Bronchial epithelial cell (primary cell): ENCODE data around the gene GPATCH4. TPM values are rescaled to one million over a fixed set of nuclear protein-coding genes. Genes with fewer than 3 reads are reported as not detected.

ENCODE experiments used
- DNase-seq: peaks from one replicate; pipeline ENCODE4 v3.0.0-alpha.2; 2010; ENCODE audit warnings: low read depth
- FAIRE-seq: peaks from 2 replicates; lab custom pipeline; 2011; peaks lifted over from hg19 to GRCh38; lab: Jason Lieb, UNC
- H3K27me3 ChIP-seq: 2 replicates; pipeline ENCODE4 v1.5.1; 2011; ENCODE audit warnings: low read length; ENCODE audit not compliant: control insufficient read depth, insufficient read depth
- H3K36me3 ChIP-seq: 2 replicates; pipeline ENCODE4 v1.5.1; 2011; ENCODE audit warnings: low read length; ENCODE audit not compliant: control insufficient read depth, insufficient read depth
- H3K4me3 ChIP-seq: 2 replicates; pipeline ENCODE4 v1.5.1; 2011; ENCODE audit warnings: mild to moderate bottlenecking, low read depth, low read length, control low read depth
- total RNA-seq: library from RNA; depleted of rRNA; stranded (reverse); fragments of >200 nt; gene quantifications from 2 replicates; pipeline ENCODE4 v1.2.1, GENCODE V29; 2014
- TF ChIP-seq, protein P1 (sequence below): IDR thresholded peaks from 2 replicates; pipeline ENCODE4 v1.5.1; 2011; ENCODE audit warnings: mild to moderate bottlenecking, moderate library complexity, low read length, control low read depth, inconsistent platforms; ENCODE audit not compliant: insufficient read depth, severe bottlenecking

The GPATCH4 gene
- total RNA-seq, 1 donor from 2014 or later, result 29.2 TPM

DNA sequence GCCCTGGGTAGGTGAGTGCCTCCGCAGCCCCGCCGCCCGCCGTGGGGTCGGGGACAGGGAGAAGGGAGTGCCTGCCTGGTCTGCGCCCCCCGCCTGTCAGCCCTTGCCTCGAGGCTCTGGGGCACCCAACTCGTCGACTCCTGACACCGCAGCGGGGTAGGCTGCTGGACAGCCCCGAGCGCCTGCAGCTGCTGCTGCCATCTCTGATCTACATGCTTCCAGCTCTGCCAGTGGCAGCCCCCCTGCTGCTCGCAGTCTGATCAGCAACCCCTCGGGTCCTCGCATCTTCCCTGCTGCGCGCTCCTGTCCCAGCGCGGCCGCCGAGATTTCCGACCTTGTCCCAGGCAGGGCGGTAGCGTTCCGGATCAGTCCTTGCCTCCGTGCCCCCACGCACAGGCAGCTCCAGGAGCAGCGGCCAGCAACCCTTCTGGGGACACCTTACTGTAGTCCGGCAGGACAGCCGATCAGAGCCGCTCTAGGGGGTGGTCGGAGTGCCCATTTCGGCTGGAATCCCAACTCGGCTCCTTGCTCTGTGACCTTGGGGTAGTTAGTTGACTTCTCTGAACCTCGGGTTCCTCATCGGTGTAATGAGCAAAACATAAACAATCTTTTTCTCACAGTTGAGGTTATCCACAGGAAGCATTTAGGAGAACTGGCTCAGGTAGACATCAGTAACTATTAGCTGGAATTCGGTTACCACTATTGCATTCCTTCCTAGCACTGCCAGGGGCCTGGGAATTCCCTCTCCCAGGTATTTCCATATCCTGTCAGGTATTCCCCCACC is 41.2 kb upstream of the GPATCH4 start:
- Histone ChIP-seq H3K36me3 (no peaks in the 10 kb centered on the region), H3K4me3 (no peak overlapping the region), H3K27me3 (peaks cover 71% of the 10 kb centered on the region)
- no peak for FAIRE-seq
- no peak for DNase-seq
- TF ChIP-seq, protein P1, sequence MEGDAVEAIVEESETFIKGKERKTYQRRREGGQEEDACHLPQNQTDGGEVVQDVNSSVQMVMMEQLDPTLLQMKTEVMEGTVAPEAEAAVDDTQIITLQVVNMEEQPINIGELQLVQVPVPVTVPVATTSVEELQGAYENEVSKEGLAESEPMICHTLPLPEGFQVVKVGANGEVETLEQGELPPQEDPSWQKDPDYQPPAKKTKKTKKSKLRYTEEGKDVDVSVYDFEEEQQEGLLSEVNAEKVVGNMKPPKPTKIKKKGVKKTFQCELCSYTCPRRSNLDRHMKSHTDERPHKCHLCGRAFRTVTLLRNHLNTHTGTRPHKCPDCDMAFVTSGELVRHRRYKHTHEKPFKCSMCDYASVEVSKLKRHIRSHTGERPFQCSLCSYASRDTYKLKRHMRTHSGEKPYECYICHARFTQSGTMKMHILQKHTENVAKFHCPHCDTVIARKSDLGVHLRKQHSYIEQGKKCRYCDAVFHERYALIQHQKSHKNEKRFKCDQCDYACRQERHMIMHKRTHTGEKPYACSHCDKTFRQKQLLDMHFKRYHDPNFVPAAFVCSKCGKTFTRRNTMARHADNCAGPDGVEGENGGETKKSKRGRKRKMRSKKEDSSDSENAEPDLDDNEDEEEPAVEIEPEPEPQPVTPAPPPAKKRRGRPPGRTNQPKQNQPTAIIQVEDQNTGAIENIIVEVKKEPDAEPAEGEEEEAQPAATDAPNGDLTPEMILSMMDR, result no peak

DNA sequence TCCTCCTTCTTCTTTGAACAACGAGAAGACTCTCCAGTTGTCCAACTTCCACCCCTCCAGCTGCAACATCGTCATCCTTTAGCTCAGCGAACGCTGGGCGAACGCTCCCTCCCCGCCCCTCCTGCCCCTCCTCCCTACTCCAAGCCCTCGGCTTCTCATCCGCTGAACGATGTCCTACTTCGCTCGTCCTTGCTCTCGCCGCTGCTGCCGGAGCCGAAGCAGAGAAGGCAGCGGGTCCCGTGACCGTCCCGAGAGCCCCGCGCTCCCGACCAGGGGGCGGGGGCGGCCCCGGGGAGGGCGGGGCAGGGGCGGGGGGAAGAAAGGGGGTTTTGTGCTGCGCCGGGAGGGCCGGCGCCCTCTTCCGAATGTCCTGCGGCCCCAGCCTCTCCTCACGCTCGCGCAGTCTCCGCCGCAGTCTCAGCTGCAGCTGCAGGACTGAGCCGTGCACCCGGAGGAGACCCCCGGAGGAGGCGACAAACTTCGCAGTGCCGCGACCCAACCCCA is 40.5 kb upstream of the GPATCH4 start, which contains the start of gene BCAN:
TSS of gene BCAN (plus strand) at position 357 of the 504 bp plus-strand sequence. CDS start 3,938 bp downstream, outside the sequence.
- no peak within 1 kb of the TSS for H3K4me3 ChIP-seq
- no peaks in the 10 kb centered on the region for H3K36me3 ChIP-seq
- DNase-seq (no peak), FAIRE-seq (no peak)
- H3K27me3 ChIP-seq, result peaks cover 68% of the 10 kb centered on the region
- TF ChIP-seq, protein P1, result no peak

DNA sequence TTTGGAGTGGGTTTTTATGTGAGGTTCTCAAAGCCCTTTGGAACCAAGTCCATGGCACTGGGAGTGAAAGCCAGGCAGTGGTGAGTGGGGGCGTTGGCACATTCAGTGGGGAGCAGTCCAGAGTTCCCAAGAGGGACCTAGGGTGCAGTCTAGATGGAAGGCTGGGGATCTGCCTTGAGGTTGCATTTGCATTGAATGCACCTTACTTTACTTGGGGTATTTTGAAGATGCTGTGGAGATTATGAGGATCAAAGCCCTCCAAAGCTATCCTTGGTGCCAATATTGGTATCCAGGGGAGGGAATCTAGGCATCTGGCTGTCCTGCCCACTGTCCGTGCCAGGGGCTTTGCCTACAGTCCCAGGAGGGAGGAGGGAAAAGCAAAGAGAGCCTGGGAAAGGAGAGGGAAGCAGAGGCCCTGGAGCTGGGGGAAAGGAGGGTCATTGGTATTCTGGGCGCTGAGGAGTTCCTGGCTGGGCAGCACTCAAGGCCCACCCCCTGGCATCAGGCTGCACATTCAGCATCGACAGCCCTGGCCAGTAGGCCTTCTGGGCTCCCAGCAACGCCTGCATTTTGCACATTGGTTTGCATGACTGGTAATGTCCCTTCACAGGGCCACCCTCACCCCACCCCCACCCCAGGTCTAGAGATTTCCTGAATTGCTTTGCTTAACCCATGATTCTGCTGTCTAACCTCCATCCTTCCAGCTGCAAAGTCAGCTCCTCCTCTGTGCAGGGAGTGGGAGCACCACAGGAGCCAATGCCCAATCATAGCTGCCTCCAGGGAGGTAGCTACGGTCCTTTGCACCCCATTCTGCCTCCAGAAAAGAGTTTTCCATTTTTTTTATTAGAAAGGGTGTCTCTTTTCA is 39.8 kb upstream of the GPATCH4 start:
- DNase-seq (no peak), FAIRE-seq (no peak)
- Histone ChIP-seq H3K4me3 (no peak overlapping the region), H3K36me3 (no peaks in the 10 kb centered on the region), H3K27me3 (peaks cover 62% of the 10 kb centered on the region)
- TF ChIP-seq, protein P1, result no peak

DNA sequence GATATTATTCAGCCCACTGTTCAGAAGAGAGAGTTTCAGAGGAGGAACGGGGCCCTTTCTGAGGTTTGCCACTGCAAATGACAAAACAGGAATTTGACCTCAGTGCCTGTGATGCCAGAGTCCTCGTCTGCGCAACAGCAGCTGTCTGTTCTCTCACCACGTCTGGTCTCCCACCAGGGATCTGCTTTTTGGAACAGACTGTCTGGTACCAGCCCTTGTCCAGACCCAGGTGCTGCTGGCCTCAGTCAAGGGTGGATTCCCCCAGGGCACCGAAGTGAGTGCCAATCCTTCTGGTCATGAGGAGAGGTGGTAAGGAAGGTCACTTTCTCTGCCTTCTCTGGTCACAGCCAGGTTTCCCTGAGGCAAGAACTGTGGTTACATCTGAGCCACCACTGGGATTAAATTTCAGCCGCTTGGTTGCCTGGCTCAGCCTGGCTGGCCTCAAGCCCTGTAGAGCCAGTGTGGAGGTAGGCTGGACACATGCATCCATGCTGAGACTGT is 38.4 kb upstream of the GPATCH4 start:
- no peak overlapping the region for H3K4me3 ChIP-seq
- H3K36me3 ChIP-seq, result no peaks in the 10 kb centered on the region
- FAIRE-seq (no peak), DNase-seq (no peak)
- TF ChIP-seq, protein P1, result no peak
- H3K27me3 ChIP-seq, result peaks cover 54% of the 10 kb centered on the region

DNA sequence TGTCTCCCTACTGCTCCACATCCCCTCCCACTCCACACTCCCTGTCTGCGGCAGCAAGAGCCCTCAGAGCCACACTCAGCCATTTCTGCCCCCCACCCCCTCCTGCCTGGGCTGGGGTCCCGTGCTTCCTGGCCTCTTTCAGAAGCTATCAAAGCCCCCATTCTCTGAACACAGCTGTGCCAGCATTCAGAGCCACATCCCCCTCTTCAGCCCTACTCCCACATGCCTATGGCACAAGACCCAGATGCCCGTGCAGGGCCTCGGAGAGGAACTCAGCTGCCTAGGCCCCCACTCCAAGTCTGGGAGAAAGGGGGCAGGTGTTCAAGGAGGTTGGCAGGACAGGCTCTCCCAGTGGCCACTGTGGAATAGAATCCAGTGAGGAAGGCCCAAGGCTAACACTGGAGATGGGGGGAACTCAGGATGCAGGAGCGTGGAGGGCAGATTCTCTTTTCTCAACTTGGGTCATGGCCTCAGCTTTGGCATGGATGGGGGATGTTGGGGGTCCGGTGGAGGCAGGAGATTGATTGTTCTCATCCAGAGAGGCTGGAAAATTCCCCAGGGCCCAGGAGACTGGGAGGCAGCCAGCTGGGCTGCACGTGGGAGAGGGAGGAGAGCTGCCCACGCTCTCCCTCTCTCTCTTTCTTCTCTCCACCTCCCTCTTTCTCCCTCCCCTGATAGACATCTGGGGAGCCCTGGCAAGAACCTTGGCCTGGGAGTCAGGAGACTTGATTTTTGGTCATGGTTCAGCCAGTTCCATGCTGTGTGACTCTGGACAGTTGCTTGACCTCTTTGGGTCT is 37.1 kb upstream of the GPATCH4 start:
- FAIRE-seq (no peak), DNase-seq (no peak)
- H3K36me3 ChIP-seq, result no peaks in the 10 kb centered on the region
- H3K4me3 ChIP-seq, result no peak overlapping the region
- TF ChIP-seq, protein P1, result no peak
- peaks cover 46% of the 10 kb centered on the region for H3K27me3 ChIP-seq
